ENCODE results near the gene SERPINA5. TPM values are rescaled to one million over a fixed set of nuclear protein-coding genes. Genes with fewer than 3 reads are reported as not detected.

The SERPINA5 gene
- total and polyA plus RNA-seq, 10 of the 15 experiments (the other 5 are each of a cell fraction or from before 2014, with no cell fraction given), result 0.90 TPM; not detected in 9

- TF ChIP-seq ZBTB40 (IDR thresholded peaks at IDR 0.05; ENCODE audit: borderline replicate concordance) (no peak), NFYB (IDR thresholded peaks at IDR 0.05; ENCODE audit: insufficient read depth, low read depth, low read length) (no peak), SMARCA5 (IDR thresholded peaks at IDR 0.05) (no peak), ZNF207 (IDR thresholded peaks at IDR 0.05; ENCODE audit: borderline replicate concordance) (no peak), SMAD5 (IDR thresholded peaks at IDR 0.05; ENCODE audit: low read depth) (no peak), PML (IDR thresholded peaks at IDR 0.05; ENCODE audit: low read length) (no peak), CEBPB (IDR thresholded peaks at IDR 0.05; ENCODE audit: borderline replicate concordance in 1 of 2, low read depth in 2 of 2, low read length in 2 of 2) (no peak), DPF2 (IDR thresholded peaks at IDR 0.05) (no peak), POLR2AphosphoS2 (IDR thresholded peaks at IDR 0.05; ENCODE audit: low read depth, low read length) (no peak), BMI1 (IDR thresholded peaks at IDR 0.05; ENCODE audit: borderline replicate concordance) (no peak), KAT2A (conservative IDR thresholded peaks at IDR 0.05; ENCODE audit: control insufficient read depth, low read depth, low read length) (no peak), ASH2L (IDR thresholded peaks at IDR 0.05; ENCODE audit: borderline replicate concordance, low read depth) (no peak)
- TF ChIP-seq, protein P1, sequence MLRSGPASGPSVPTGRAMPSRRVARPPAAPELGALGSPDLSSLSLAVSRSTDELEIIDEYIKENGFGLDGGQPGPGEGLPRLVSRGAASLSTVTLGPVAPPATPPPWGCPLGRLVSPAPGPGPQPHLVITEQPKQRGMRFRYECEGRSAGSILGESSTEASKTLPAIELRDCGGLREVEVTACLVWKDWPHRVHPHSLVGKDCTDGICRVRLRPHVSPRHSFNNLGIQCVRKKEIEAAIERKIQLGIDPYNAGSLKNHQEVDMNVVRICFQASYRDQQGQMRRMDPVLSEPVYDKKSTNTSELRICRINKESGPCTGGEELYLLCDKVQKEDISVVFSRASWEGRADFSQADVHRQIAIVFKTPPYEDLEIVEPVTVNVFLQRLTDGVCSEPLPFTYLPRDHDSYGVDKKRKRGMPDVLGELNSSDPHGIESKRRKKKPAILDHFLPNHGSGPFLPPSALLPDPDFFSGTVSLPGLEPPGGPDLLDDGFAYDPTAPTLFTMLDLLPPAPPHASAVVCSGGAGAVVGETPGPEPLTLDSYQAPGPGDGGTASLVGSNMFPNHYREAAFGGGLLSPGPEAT (IDR thresholded peaks at IDR 0.05; ENCODE audit: low read depth), result no peak
- TF ChIP-seq, protein P2, sequence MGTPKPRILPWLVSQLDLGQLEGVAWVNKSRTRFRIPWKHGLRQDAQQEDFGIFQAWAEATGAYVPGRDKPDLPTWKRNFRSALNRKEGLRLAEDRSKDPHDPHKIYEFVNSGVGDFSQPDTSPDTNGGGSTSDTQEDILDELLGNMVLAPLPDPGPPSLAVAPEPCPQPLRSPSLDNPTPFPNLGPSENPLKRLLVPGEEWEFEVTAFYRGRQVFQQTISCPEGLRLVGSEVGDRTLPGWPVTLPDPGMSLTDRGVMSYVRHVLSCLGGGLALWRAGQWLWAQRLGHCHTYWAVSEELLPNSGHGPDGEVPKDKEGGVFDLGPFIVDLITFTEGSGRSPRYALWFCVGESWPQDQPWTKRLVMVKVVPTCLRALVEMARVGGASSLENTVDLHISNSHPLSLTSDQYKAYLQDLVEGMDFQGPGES (IDR thresholded peaks at IDR 0.05), result no peak
- TF ChIP-seq, protein P3, sequence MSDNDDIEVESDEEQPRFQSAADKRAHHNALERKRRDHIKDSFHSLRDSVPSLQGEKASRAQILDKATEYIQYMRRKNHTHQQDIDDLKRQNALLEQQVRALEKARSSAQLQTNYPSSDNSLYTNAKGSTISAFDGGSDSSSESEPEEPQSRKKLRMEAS (IDR thresholded peaks at IDR 0.05; ENCODE audit: low read depth, low read length), result no peak
Measured at GRCh38 chr14:94572637-94573303, 8.5 kb upstream of the SERPINA5 start (continued).
